PC-9 (cell line): ENCODE results near the gene IL1RAPL1. TPM values are rescaled to one million over a fixed set of nuclear protein-coding genes. Genes with fewer than 3 reads are reported as not detected.

Experiments used
- BruUV-seq: library from RNA; stranded (reverse); fragments of 400-500 nt; replicated peaks from 2 replicates; lab custom pipeline; 2021; lab: Mats Ljungman, UMichigan
- CTCF ChIA-PET: fragments of 300-600 bp; sonication (Branson Sonifier 250); formaldehyde crosslinking; loops from one replicate; lab custom pipeline; 2022; ENCODE audit warnings: antibody characterized with exemption; lab: Charles Lee
- POLR2A ChIA-PET: fragments of 300-600 bp; sonication (Branson Sonifier 250); formaldehyde crosslinking; loops from one replicate; lab custom pipeline; 2022; ENCODE audit warnings: antibody characterized with exemption; ENCODE audit not compliant: unreplicated experiment; lab: Charles Lee
- DNase-seq, 2 experiments: peaks; one replicate each; pipeline versions ENCODE4 v3.0.0 to v3.0.0-alpha.2; 2015 to 2022; ENCODE audit warnings: mixed read lengths in 1 of 2
- H2AFZ ChIP-seq: fragments of 200-600 bp; sonication (generic); 2 replicates; pipeline ENCODE4 v1.8.1; 2017; ENCODE audit warnings: antibody characterized with exemption
- H3F3A ChIP-seq: fragments of 200-600 bp; sonication (generic); 2 replicates; pipeline ENCODE4 v1.8.1; 2017; ENCODE audit warnings: antibody characterized with exemption, mild to moderate bottlenecking, low read depth; ENCODE audit not compliant: insufficient read depth
- H3K27ac ChIP-seq: fragments of 200-600 bp; sonication (generic); 2 replicates; pipeline ENCODE4 v1.6.1; 2016; ENCODE audit warnings: mixed run types
- H3K27me3 ChIP-seq: fragments of 200-600 bp; sonication (generic); 2 replicates; pipeline ENCODE4 v1.6.1; 2016; ENCODE audit warnings: low read depth, mixed run types; ENCODE audit not compliant: insufficient read depth
- H3K36me3 ChIP-seq: fragments of 200-600 bp; sonication (generic); 2 replicates; pipeline ENCODE4 v1.6.1; 2016; ENCODE audit warnings: low read depth, mixed run types
- H3K4me1 ChIP-seq: fragments of 200-600 bp; sonication (generic); replicated peaks from 2 replicates; pipeline ENCODE4 v1.6.1; 2016; ENCODE audit warnings: mixed run types; ENCODE audit not compliant: insufficient read depth
- H3K4me2 ChIP-seq: fragments of 200-600 bp; sonication (generic); 2 replicates; pipeline ENCODE4 v1.6.1; 2017; ENCODE audit warnings: mixed run types
- H3K4me3 ChIP-seq: fragments of 200-600 bp; sonication (generic); 2 replicates; pipeline ENCODE4 v1.6.1; 2016; ENCODE audit warnings: mixed run types
- H3K79me2 ChIP-seq: fragments of 200-600 bp; sonication (generic); 2 replicates; pipeline ENCODE4 v1.6.1; 2017; ENCODE audit warnings: low read depth, mixed run types
- H3K9me2 ChIP-seq: fragments of 200-600 bp; sonication (generic); 2 replicates; pipeline ENCODE4 v1.8.1; 2017; ENCODE audit warnings: mild to moderate bottlenecking; ENCODE audit not compliant: insufficient read depth
- H3K9me3 ChIP-seq: fragments of 200-600 bp; sonication (generic); 2 replicates; pipeline ENCODE4 v1.8.1; 2016; ENCODE audit warnings: low read depth; ENCODE audit not compliant: insufficient read depth
- H4K20me1 ChIP-seq: fragments of 200-600 bp; sonication (generic); 2 replicates; pipeline ENCODE4 v1.8.1; 2017; ENCODE audit not compliant: insufficient read depth
- EZH2 ChIP-seq: fragments of 200-600 bp; sonication (generic); IDR thresholded peaks from 2 replicates; pipeline ENCODE4 v1.8.0; 2017; ENCODE audit warnings: antibody characterized with exemption, low read depth
- intact Hi-C: fragments of 100-400 bp; cut with micrococcal nuclease; formaldehyde crosslinking; loops from one replicate; pipeline ENCODE4 v1.10.0; 2022; ENCODE audit not compliant: unreplicated experiment
- total RNA-seq: library from RNA; stranded (reverse); gene quantifications from 2 replicates; pipeline ENCODE4 v1.2.3, GENCODE V29; 2021
- TF ChIP-seq, protein P1 (sequence below): fragments of 200-600 bp; sonication (generic); conservative IDR thresholded peaks from 2 replicates; pipeline ENCODE4 v1.6.1; 2017; ENCODE audit warnings: mixed run types, antibody characterized with exemption, mild to moderate bottlenecking, moderate library complexity

Gene IL1RAPL1
- total RNA-seq, 1 experiment from 2014 or later, result 0.26 TPM

DNA sequence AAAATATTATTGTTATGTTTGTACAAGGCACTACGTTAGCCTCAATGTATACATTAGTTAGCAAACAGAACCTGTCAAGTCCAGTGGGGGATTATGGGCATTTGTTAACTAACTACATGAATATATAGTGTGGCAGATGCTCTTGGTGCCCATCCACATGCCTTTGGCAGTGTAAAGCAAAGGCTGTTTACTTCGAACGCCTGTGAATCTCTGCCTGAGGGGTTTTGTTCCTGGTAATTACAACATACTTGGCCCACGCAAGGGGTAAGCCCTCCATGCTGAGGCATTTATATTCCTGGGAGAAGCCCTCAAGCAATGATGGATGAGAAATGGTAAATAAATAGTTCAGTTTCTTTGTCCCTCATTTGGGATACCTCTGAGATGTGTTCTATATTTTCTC lies 119.7 kb downstream of the IL1RAPL1 start:
- Histone ChIP-seq H3K27me3 (no peaks in the 10 kb centered on the region), H2AFZ (no peak overlapping the region), H3K4me1 (no peaks in the 10 kb centered on the region), H3K9me3 (no peaks in the 10 kb centered on the region), H3K4me2 (no peak overlapping the region), H3K36me3 (no peaks in the 10 kb centered on the region), H3K4me3 (no peak overlapping the region), H3F3A (no peaks in the 10 kb centered on the region), H3K79me2 (no peaks in the 10 kb centered on the region), H3K9me2 (no peaks in the 10 kb centered on the region), H3K27ac (no peak overlapping the region), H4K20me1 (no peaks in the 10 kb centered on the region)
- DNase-seq, result no peak
- no peak for TF ChIP-seq EZH2
- TF ChIP-seq, protein P1, sequence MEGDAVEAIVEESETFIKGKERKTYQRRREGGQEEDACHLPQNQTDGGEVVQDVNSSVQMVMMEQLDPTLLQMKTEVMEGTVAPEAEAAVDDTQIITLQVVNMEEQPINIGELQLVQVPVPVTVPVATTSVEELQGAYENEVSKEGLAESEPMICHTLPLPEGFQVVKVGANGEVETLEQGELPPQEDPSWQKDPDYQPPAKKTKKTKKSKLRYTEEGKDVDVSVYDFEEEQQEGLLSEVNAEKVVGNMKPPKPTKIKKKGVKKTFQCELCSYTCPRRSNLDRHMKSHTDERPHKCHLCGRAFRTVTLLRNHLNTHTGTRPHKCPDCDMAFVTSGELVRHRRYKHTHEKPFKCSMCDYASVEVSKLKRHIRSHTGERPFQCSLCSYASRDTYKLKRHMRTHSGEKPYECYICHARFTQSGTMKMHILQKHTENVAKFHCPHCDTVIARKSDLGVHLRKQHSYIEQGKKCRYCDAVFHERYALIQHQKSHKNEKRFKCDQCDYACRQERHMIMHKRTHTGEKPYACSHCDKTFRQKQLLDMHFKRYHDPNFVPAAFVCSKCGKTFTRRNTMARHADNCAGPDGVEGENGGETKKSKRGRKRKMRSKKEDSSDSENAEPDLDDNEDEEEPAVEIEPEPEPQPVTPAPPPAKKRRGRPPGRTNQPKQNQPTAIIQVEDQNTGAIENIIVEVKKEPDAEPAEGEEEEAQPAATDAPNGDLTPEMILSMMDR, result no peak
- ChIA-PET POLR2A (no interaction called here), CTCF (no interaction called here)
- intact Hi-C loops, result no loop called here
- no TSS peak for BruUV-seq

DNA sequence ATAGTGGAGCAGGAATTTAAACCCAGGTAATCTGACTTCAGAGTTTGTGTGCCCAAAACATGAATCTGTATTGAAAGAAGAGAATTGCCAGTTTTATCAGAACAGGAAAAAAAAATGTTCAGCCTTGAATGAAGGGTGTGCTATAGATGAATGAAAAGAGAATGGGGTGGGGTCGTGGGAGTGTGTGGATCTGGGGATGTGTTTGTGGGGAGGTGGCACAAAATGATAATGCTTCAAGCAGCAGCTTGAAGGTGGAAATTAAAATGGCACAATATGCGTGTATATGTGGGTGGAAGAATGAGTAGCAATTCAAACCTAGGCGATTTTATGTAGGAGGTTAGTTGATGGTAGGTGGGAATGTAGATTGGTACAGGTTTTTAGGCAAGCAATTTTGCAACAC lies 122.2 kb downstream of the IL1RAPL1 start:
- H3K27ac ChIP-seq, result no peak overlapping the region
- TF ChIP-seq EZH2, result no peak
- TF ChIP-seq, protein P1, result no peak
- H2AFZ ChIP-seq, result no peak overlapping the region
- H3K9me2 ChIP-seq, result no peaks in the 10 kb centered on the region
- ChIA-PET CTCF (no interaction called here), POLR2A (no interaction called here)
- H4K20me1 ChIP-seq, result no peaks in the 10 kb centered on the region
- no peaks in the 10 kb centered on the region for H3K36me3 ChIP-seq
- BruUV-seq, result no TSS peak
- H3F3A ChIP-seq, result no peaks in the 10 kb centered on the region
- H3K9me3 ChIP-seq, result no peaks in the 10 kb centered on the region
- H3K4me3 ChIP-seq, result no peak overlapping the region
- no peaks in the 10 kb centered on the region for H3K27me3 ChIP-seq
- no peaks in the 10 kb centered on the region for H3K4me1 ChIP-seq
- intact Hi-C loops, result no loop called here
- DNase-seq, result no peak
- H3K79me2 ChIP-seq, result no peaks in the 10 kb centered on the region
- no peak overlapping the region for H3K4me2 ChIP-seq

DNA sequence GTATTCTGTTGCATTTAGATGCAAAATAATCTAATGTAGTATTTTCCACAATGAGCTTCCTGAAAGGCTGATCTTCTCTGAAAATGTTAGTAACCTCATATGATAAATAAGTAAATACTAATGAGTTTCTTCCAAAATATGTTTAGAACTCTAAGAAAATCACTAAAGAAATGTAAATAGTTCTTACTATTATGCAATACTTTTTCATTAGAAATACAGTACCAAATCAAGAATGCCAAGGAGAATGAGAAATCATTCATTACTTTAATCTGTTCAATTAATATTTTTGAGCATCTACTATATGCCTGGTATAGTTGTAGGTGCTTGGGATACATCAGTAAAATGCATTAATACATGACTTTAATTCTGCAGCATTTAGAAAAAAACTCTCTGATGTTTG lies 130.6 kb downstream of the IL1RAPL1 start:
- H3K79me2 ChIP-seq, result no peaks in the 10 kb centered on the region
- ChIA-PET POLR2A (no interaction called here), CTCF (no interaction called here)
- no peaks in the 10 kb centered on the region for H3K27me3 ChIP-seq
- TF ChIP-seq EZH2, result no peak
- TF ChIP-seq, protein P1, result no peak
- H3K27ac ChIP-seq, result no peak overlapping the region
- H4K20me1 ChIP-seq, result no peaks in the 10 kb centered on the region
- no peak overlapping the region for H3K4me3 ChIP-seq
- H3K9me2 ChIP-seq, result no peaks in the 10 kb centered on the region
- H3K9me3 ChIP-seq, result no peaks in the 10 kb centered on the region
- no peaks in the 10 kb centered on the region for H3K36me3 ChIP-seq
- H3K4me1 ChIP-seq, result no peaks in the 10 kb centered on the region
- DNase-seq, result no peak
- no peak overlapping the region for H3K4me2 ChIP-seq
- no TSS peak for BruUV-seq
- H2AFZ ChIP-seq, result no peak overlapping the region
- H3F3A ChIP-seq, result no peaks in the 10 kb centered on the region
- intact Hi-C loops, result no loop called here
